Neuronal stem cell (in vitro differentiated cells): ENCODE data around the gene TNS1.

Experiments used
- DNase-seq: peaks from one replicate; pipeline ENCODE4 v3.0.0-alpha.2; 2013; ENCODE audit warnings: low spot score
- H2AFZ ChIP-seq: one replicate; pipeline ENCODE4 v1.6.1; 2013; ENCODE audit warnings: mild to moderate bottlenecking, low read length, inconsistent platforms
- H2AK5ac ChIP-seq: 2 replicates; pipeline ENCODE4 v1.6.1; 2013; ENCODE audit warnings: low read depth, mild to moderate bottlenecking, inconsistent platforms, low read length, moderate library complexity, mixed read lengths
- H2BK120ac ChIP-seq: 2 replicates; pipeline ENCODE4 v1.6.1; 2013; ENCODE audit warnings: low read depth, mild to moderate bottlenecking, inconsistent platforms, low read length, moderate library complexity, mixed read lengths
- H2BK12ac ChIP-seq: one replicate; pipeline ENCODE4 v1.6.1; 2013; ENCODE audit warnings: low read length, inconsistent platforms
- H2BK15ac ChIP-seq: 2 replicates; pipeline ENCODE4 v1.6.1; 2013; ENCODE audit warnings: mild to moderate bottlenecking, low read length, inconsistent platforms, mixed read lengths
- H2BK5ac ChIP-seq: one replicate; pipeline ENCODE4 v1.6.1; 2013; ENCODE audit warnings: inconsistent platforms, mild to moderate bottlenecking, low read length, moderate library complexity
- H3K14ac ChIP-seq: one replicate; pipeline ENCODE4 v1.6.1; 2013; ENCODE audit warnings: low read length, inconsistent platforms
- H3K18ac ChIP-seq: 2 replicates; pipeline ENCODE4 v1.6.1; 2013; ENCODE audit warnings: low read length, inconsistent platforms
- H3K23ac ChIP-seq: 2 replicates; pipeline ENCODE4 v1.6.1; 2013; ENCODE audit warnings: low read depth, mild to moderate bottlenecking, mixed read lengths, low read length, inconsistent platforms; ENCODE audit not compliant: poor library complexity
- H3K27ac ChIP-seq: replicated peaks from 3 replicates; pipeline ENCODE4 v1.5.1; 2013; ENCODE audit warnings: low read length, inconsistent platforms
- H3K27me3 ChIP-seq, 3 experiments: 2 replicates each; pipeline ENCODE4 v1.6.1; 2013; ENCODE audit warnings: low read length in 3 of 3, mild to moderate bottlenecking in 2 of 3, inconsistent platforms in 1 of 3, low read depth in 1 of 3, mixed read lengths in 1 of 3, moderate library complexity in 1 of 3; ENCODE audit not compliant: control insufficient read depth in 3 of 3, insufficient read depth in 3 of 3
- H3K36me3 ChIP-seq, 2 donors: replicated peaks in 1 of 2; 2 replicates each; pipeline ENCODE4 v1.6.1; 2013; ENCODE audit warnings: low read length in 2 of 2; ENCODE audit not compliant: control insufficient read depth in 2 of 2, insufficient read depth in 2 of 2
- H3K4ac ChIP-seq: 2 replicates; pipeline ENCODE4 v1.6.1; 2013; ENCODE audit warnings: inconsistent platforms, mild to moderate bottlenecking, low read length, moderate library complexity
- H3K4me1 ChIP-seq, 2 donors: 1 replicate in 1 of 2; 2 replicates in 1 of 2; pipeline ENCODE4 v1.6.1; 2013; ENCODE audit warnings: low read length in 2 of 2, low read depth in 1 of 2; ENCODE audit not compliant: control insufficient read depth in 2 of 2, insufficient read depth in 1 of 2
- H3K4me2 ChIP-seq: one replicate; pipeline ENCODE4 v1.6.1; 2013; ENCODE audit warnings: mild to moderate bottlenecking, low read length, inconsistent platforms; ENCODE audit not compliant: insufficient read depth, poor library complexity, severe bottlenecking
- H3K4me3 ChIP-seq, 2 donors: 2 replicates each; pipeline ENCODE4 v1.5.1; 2013; ENCODE audit warnings: low read length in 2 of 2, mild to moderate bottlenecking in 2 of 2, inconsistent platforms in 1 of 2, moderate library complexity in 1 of 2
- H3K79me1 ChIP-seq: one replicate; pipeline ENCODE4 v1.6.1; 2013; ENCODE audit warnings: low read depth, mild to moderate bottlenecking, inconsistent platforms, low read length, moderate library complexity
- H3K9ac ChIP-seq: one replicate; pipeline ENCODE4 v1.6.1; 2013; ENCODE audit warnings: mild to moderate bottlenecking, low read depth, low read length, inconsistent platforms; ENCODE audit not compliant: poor library complexity
- H3K9me3 ChIP-seq, 2 donors: replicated peaks in 1 of 2; 2 replicates each; pipeline versions ENCODE3 to v1.6.1; 2013; ENCODE audit warnings: low read length in 2 of 2, mild to moderate bottlenecking in 2 of 2, inconsistent platforms in 1 of 2, low read depth in 1 of 2, mixed read lengths in 1 of 2, moderate library complexity in 1 of 2; ENCODE audit not compliant: control insufficient read depth in 2 of 2, insufficient read depth in 1 of 2
- H4K8ac ChIP-seq: one replicate; pipeline ENCODE4 v1.6.1; 2013; ENCODE audit warnings: low read depth, mild to moderate bottlenecking, inconsistent platforms, low read length, moderate library complexity
- H4K91ac ChIP-seq: one replicate; pipeline ENCODE4 v1.6.1; 2013; ENCODE audit warnings: low read length, low read depth, mild to moderate bottlenecking, inconsistent platforms; ENCODE audit not compliant: poor library complexity
- WGBS, 2 donors: extraction: QIAGEN DNeasy Blood & Tissue Kit; methylation state at CpG; one replicate each; pipeline ENCODE4 v1.1.7; 2013; ENCODE audit warnings: missing lambda C conversion rate in 2 of 2, mixed read lengths in 1 of 2; ENCODE audit not compliant: insufficient read length in 2 of 2, insufficient replicate concordance in 1 of 2; ENCODE audit errors: extremely low coverage in 2 of 2; 5-methylcytosine and 5-hydroxymethylcytosine counted together

The TNS1 gene

GRCh38 chr2:217945530-217945929 lies 57.3 kb downstream of the TNS1 start:
- Histone ChIP-seq H3K14ac (no peak overlapping the region), H3K4me1 (peaks cover 15 to 18% of the 10 kb centered on the region in 2 donors), H4K91ac (no peak overlapping the region), H2BK120ac (no peak overlapping the region), H2BK15ac (no peak overlapping the region), H2BK12ac (no peak overlapping the region), H3K27me3 (peaks cover 0 to 5% (median 0%) of the 10 kb centered on the region in 3 experiments), H3K18ac (no peak overlapping the region), H2AFZ (no peak overlapping the region), H3K79me1 (no peaks in the 10 kb centered on the region), H4K8ac (no peak overlapping the region), H3K4me3 (no peak overlapping the region), H3K9ac (no peak overlapping the region), H2AK5ac (no peak overlapping the region), H3K4me2 (no peak overlapping the region), H3K27ac (no peak overlapping the region), H3K9me3 (no peaks in the 10 kb centered on the region), H3K23ac (no peak overlapping the region), H3K36me3 (no peaks in the 10 kb centered on the region), H2BK5ac (no peak overlapping the region), H3K4ac (no peak overlapping the region)
- WGBS, 2 donors, result no CpG with 5 or more reads among the region's 5 CpGs
- DNase-seq, result no peak

GRCh38 chr2:217944923-217945322 lies 57.9 kb downstream of the TNS1 start:
- no peak overlapping the region for H2AK5ac ChIP-seq
- H2AFZ ChIP-seq, result no peak overlapping the region
- no peak for DNase-seq
- peak overlapping the region; percentile 79 for H3K18ac ChIP-seq
- H3K23ac ChIP-seq, result no peak overlapping the region
- H4K8ac ChIP-seq, result no peak overlapping the region
- H3K9me3 ChIP-seq, result no peaks in the 10 kb centered on the region
- no peak overlapping the region for H2BK120ac ChIP-seq
- no peak overlapping the region for H2BK12ac ChIP-seq
- no peak overlapping the region for H2BK15ac ChIP-seq
- H3K27ac ChIP-seq, result no peak overlapping the region
- H3K9ac ChIP-seq, result no peak overlapping the region
- no peak overlapping the region for H3K4me2 ChIP-seq
- peak overlapping the region; percentile 22 for H2BK5ac ChIP-seq
- H3K79me1 ChIP-seq, result no peaks in the 10 kb centered on the region
- peaks cover 0 to 5% (median 0%) of the 10 kb centered on the region in 3 experiments for H3K27me3 ChIP-seq
- H3K36me3 ChIP-seq, result no peaks in the 10 kb centered on the region
- H3K4ac ChIP-seq, result no peak overlapping the region
- no CpG with 5 or more reads among the region's 8 CpGs for WGBS, 2 donors
- no peak overlapping the region for H4K91ac ChIP-seq
- H3K4me3 ChIP-seq, result no peak overlapping the region
- no peak overlapping the region for H3K14ac ChIP-seq
- peaks cover 15 to 18% of the 10 kb centered on the region in 2 donors for H3K4me1 ChIP-seq

- Histone ChIP-seq H3K4me1 (peaks cover 15 to 17% of the 10 kb centered on the region in 2 donors), H3K18ac (no peak overlapping the region), H2BK5ac (no peak overlapping the region), H3K4ac (no peak overlapping the region), H3K27me3 (peaks cover 0 to 5% (median 0%) of the 10 kb centered on the region in 3 experiments), H3K79me1 (no peaks in the 10 kb centered on the region), H4K91ac (no peak overlapping the region), H3K9ac (no peak overlapping the region), H3K36me3 (no peaks in the 10 kb centered on the region), H3K4me3 (no peak overlapping the region), H2BK12ac (no peak overlapping the region), H2BK120ac (no peak overlapping the region), H4K8ac (no peak overlapping the region), H2BK15ac (no peak overlapping the region), H3K27ac (no peak overlapping the region), H3K9me3 (no peaks in the 10 kb centered on the region), H3K4me2 (no peak overlapping the region), H3K23ac (no peak overlapping the region), H3K14ac (no peak overlapping the region), H2AK5ac (no peak overlapping the region), H2AFZ (peak overlapping the region; percentile 88)
- no CpG with 5 or more reads among the region's 3 CpGs for WGBS, 2 donors
- no peak for DNase-seq
Measured at GRCh38 chr2:217944366-217944765, 58.4 kb downstream of the TNS1 start.

- H3K14ac ChIP-seq, result no peak overlapping the region
- H4K8ac ChIP-seq, result peak overlapping the region; percentile 43
- peak overlapping the region; percentile 23 to 48 for H3K4me3 ChIP-seq
- no peak overlapping the region for H3K4me2 ChIP-seq
- 100% methylated on average over 1 of the region's 16 CpGs; no CpG with 5 or more reads in 1 of the 2 donors for WGBS, 2 donors
- H2BK5ac ChIP-seq, result no peak overlapping the region
- H2BK12ac ChIP-seq, result no peak overlapping the region
- peak overlapping the region; percentile 13 for H2BK15ac ChIP-seq
- H3K4me1 ChIP-seq, result peaks cover 11 to 15% of the 10 kb centered on the region in 2 donors
- H3K27me3 ChIP-seq, result peaks cover 0 to 5% (median 0%) of the 10 kb centered on the region in 3 experiments
- H2AFZ ChIP-seq, result peak overlapping the region; percentile 88
- H3K9me3 ChIP-seq, result no peaks in the 10 kb centered on the region
- peak overlapping the region; percentile 86 for H3K18ac ChIP-seq
- no peak overlapping the region for H3K23ac ChIP-seq
- H3K79me1 ChIP-seq, result no peaks in the 10 kb centered on the region
- H3K4ac ChIP-seq, result no peak overlapping the region
- no peak overlapping the region for H3K9ac ChIP-seq
- no peak overlapping the region for H4K91ac ChIP-seq
- no peak overlapping the region for H3K27ac ChIP-seq
- peak; percentile 50 for DNase-seq
- H2AK5ac ChIP-seq, result peak overlapping the region; percentile 7
- no peaks in the 10 kb centered on the region for H3K36me3 ChIP-seq
- no peak overlapping the region for H2BK120ac ChIP-seq
Measured at GRCh38 chr2:217943446-217944321, 59.1 kb downstream of the TNS1 start.
